Psoas muscle (tissue), 8 donors: Measurements from ENCODE around the gene PRR29. TPM values are rescaled to one million over a fixed set of nuclear protein-coding genes. Genes with fewer than 3 reads are reported as not detected.

ENCODE experiments used
- ATAC-seq, 4 donors: fragments of 200-7000 bp; cut with Tn5 transposase; one replicate each; pipeline ENCODE4 v1.9.1; 2020; ENCODE audit warnings: moderate library complexity in 3 of 4, mild to moderate bottlenecking in 2 of 4
- DNase-seq, 2 donors: peaks; one replicate each; pipeline ENCODE4 v3.0.0-alpha.2; 2020
- H3K27ac ChIP-seq: fragments of 200-600 bp; one replicate; pipeline ENCODE4 v1.8.0; 2022
- H3K27me3 ChIP-seq, 3 donors: fragments of 200-600 bp in 1 of 3; one replicate each; pipeline versions ENCODE4 v1.6.1 to v1.8.0; 2013 to 2022; ENCODE audit warnings: low read length in 2 of 3, mild to moderate bottlenecking in 2 of 3, moderate library complexity in 1 of 3; ENCODE audit not compliant: insufficient read depth in 3 of 3
- H3K36me3 ChIP-seq, 2 donors: fragments of 200-600 bp in 1 of 2; one replicate each; pipeline versions ENCODE4 v1.6.1 to v1.8.0; 2013 to 2022; ENCODE audit warnings: low read depth in 1 of 2, mild to moderate bottlenecking in 1 of 2, moderate library complexity in 1 of 2; ENCODE audit not compliant: insufficient read depth in 1 of 2
- H3K4me1 ChIP-seq: fragments of 200-600 bp; one replicate; pipeline ENCODE4 v1.8.0; 2022
- H3K4me3 ChIP-seq: fragments of 200-600 bp; one replicate; pipeline ENCODE4 v1.8.0; 2022; ENCODE audit warnings: mild to moderate bottlenecking
- H3K9me3 ChIP-seq: fragments of 200-600 bp; one replicate; pipeline ENCODE4 v1.8.0; 2022
- WGBS, 3 donors: extraction: QIAGEN DNeasy Blood & Tissue Kit; methylation state at CpG; one replicate each; pipeline versions ENCODE4 v1.1.6 to v1.1.7; 2013; 5-methylcytosine and 5-hydroxymethylcytosine counted together
- intact Hi-C, 2 donors: fragments of 100-400 bp; cut with DNase I; formaldehyde crosslinking; loops; one replicate each; pipeline versions ENCODE4 v1.11.0 to v1.14.2; 2022
- polyA plus RNA-seq, 3 donors: library from polyadenylated mRNA; stranded (reverse); fragments of 200-250 nt; gene quantifications; one replicate each; pipeline ENCODE4 v1.2.3, GENCODE V29; 2013
- total RNA-seq, 4 donors: library from RNA; stranded (reverse); fragmentation: NEBNext Ultra II Directional in 2 of 4; extraction: Animal tissue kit (Norgen Biotek cat#: 25700) in 2 of 4; gene quantifications; one replicate each; pipeline versions ENCODE4 v1.2.1 to v1.2.4, GENCODE V29; 2021 to 2023
- TF ChIP-seq, protein P1 (sequence below): fragments of 200-600 bp; IDR thresholded peaks from one replicate; pipeline ENCODE4 v1.8.0; 2022; ENCODE audit warnings: antibody characterized with exemption
- donor health status: healthy with polysubstance abuse.
- donor health status: DM: no; HTN: no; CAD: no; lungs with moderate emphysema.
- donor health status: Bipolar disorder and iron deficiency.
- donor health status: healthy.
- donor health status: DM: yes; HTN: yes; CAD: no.
- donor health status: DM: no; HTN: no; CAD: no.
- donor health status: DM: no; HTN: no; CAD: no.
- donor health status: DM: yes; HTN: yes; CAD: no.

The PRR29 gene
- total and polyA plus RNA-seq, 7 donors, result 0.09 to 0.47 (median 0.16) TPM; not detected in 1

DNA sequence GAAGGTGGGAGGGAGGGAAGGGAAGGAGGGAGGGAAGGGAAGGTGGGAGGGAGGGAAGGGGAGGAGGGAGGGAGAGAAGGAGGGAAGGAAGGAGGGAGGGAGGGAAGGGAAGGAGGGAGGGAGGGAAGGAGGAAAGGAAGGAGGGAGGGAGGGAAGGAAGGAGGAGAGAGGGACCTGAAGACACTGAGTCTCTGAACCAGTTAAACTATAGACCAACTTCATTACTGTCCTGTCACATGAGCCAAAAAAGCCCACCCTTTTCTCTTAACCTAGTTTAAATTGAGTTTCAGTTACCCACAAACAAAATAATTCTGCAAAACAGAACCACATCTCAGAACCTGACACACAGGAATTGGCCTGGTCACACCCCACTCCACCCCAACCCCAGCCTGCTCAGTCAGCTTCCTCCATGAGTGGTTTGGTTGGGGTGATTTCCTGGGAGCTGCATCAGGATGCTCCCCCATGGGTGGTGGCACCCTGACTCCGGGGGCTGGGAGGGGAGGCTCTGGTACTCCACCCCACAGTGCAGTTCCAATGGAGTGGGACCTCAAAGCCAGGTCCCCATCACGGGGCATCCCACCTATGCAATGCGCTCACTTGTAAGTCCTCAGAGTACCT lies 4.7 kb upstream of the PRR29 start:
- Histone ChIP-seq H3K27me3 (peaks cover 0 to 7% (median 0%) of the 10 kb centered on the region in 3 donors), H3K4me1 (peaks cover 17% of the 10 kb centered on the region), H3K4me3 (no peak overlapping the region), H3K27ac (no peak overlapping the region), H3K9me3 (no peaks in the 10 kb centered on the region), H3K36me3 (no peaks in the 10 kb centered on the region)
- TF ChIP-seq, protein P1, sequence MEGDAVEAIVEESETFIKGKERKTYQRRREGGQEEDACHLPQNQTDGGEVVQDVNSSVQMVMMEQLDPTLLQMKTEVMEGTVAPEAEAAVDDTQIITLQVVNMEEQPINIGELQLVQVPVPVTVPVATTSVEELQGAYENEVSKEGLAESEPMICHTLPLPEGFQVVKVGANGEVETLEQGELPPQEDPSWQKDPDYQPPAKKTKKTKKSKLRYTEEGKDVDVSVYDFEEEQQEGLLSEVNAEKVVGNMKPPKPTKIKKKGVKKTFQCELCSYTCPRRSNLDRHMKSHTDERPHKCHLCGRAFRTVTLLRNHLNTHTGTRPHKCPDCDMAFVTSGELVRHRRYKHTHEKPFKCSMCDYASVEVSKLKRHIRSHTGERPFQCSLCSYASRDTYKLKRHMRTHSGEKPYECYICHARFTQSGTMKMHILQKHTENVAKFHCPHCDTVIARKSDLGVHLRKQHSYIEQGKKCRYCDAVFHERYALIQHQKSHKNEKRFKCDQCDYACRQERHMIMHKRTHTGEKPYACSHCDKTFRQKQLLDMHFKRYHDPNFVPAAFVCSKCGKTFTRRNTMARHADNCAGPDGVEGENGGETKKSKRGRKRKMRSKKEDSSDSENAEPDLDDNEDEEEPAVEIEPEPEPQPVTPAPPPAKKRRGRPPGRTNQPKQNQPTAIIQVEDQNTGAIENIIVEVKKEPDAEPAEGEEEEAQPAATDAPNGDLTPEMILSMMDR, result no peak
- DNase-seq, result no peak
- no peak for ATAC-seq
- 82 to 89% (median 84%) methylated on average over 3 of the region's 3 CpGs for WGBS, 3 donors
- intact Hi-C loops, result no loop called here

DNA sequence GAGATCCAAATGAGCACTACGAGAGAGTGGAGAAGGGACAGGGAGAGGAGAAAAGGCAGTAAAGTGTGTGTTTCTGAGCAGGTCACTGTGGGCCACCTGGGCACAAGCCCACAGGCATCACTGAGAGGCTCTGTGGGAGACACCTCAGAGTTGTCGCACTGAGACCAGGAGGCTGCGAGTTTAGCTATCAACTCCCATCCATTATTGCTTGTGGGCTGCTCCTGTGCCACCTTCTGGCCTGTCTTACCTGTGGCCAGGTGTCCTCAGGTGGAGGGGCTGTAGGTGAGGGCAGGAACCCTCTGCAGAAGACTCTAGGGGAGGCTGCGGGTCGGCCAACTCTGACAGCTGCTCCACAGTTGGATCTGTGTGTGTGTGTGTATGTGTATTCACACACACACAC lies 2.5 kb upstream of the PRR29 start:
- DNase-seq (no peak), ATAC-seq (no peak)
- H3K4me3 ChIP-seq, result no peak overlapping the region
- WGBS, 3 donors, result 77 to 87% (median 87%) methylated on average over 5 of the region's 5 CpGs
- peaks cover 0 to 23% (median 4%) of the 10 kb centered on the region in 3 donors for H3K27me3 ChIP-seq
- TF ChIP-seq, protein P1, result no peak
- intact Hi-C loops, result loop anchor here in 1 of 2 donors (5.0 kb wide), 1 partner anchor 63 kb away; the partner anchor contains the start of gene CD79B
- no peaks in the 10 kb centered on the region for H3K36me3 ChIP-seq
- peaks cover 16% of the 10 kb centered on the region for H3K4me1 ChIP-seq
- H3K9me3 ChIP-seq, result no peaks in the 10 kb centered on the region
- H3K27ac ChIP-seq, result no peak overlapping the region

DNA sequence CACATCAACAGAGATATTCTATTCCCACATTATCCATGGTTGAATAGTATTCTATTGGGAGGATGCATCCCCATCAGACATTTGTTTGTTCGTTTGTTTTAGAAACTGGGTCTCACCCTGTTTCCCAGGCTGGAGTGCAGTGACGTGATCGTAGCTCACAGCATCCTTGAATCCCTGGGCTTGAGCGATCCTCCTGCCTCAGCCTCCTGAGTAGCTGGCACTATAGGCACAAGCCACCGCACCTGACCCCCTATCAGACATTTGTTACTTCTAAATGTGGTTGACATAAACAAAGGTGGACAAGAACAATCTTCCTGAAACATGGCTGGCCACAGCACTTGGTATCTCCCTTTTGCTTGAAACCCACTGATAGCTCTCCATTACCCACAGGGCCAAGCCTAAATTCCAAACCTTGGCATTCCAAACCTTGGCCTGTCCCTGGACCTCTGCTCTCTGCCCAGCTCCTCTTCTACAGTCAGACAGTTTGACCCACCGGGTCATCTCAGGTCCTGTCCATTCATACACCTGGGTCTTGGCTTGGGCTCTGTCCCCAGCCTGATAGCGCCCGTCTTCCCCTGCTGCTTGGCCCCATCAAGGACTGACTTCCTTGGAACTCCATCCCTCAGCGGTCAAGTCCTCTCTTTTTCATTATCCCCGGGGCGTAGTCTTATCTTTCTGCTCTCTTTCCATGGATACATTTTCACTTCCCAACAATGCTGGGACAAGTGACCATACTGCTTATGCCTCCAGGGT lies 1.5 kb upstream of the PRR29 start:
- Histone ChIP-seq H3K4me1 (peaks cover 14% of the 10 kb centered on the region), H3K36me3 (no peaks in the 10 kb centered on the region), H3K27ac (no peak overlapping the region), H3K9me3 (no peaks in the 10 kb centered on the region), H3K4me3 (no peak overlapping the region), H3K27me3 (peaks cover 0 to 23% (median 4%) of the 10 kb centered on the region in 3 donors)
- intact Hi-C loops, result loop anchor here in 1 of 2 donors (5.0 kb wide), 1 partner anchor 64 kb away; the partner anchor contains the start of gene CD79B
- TF ChIP-seq, protein P1, result no peak
- DNase-seq, result no peak
- 88 to 91% (median 89%) methylated on average over 11 of the region's 11 CpGs for WGBS, 3 donors
- no peak for ATAC-seq

DNA sequence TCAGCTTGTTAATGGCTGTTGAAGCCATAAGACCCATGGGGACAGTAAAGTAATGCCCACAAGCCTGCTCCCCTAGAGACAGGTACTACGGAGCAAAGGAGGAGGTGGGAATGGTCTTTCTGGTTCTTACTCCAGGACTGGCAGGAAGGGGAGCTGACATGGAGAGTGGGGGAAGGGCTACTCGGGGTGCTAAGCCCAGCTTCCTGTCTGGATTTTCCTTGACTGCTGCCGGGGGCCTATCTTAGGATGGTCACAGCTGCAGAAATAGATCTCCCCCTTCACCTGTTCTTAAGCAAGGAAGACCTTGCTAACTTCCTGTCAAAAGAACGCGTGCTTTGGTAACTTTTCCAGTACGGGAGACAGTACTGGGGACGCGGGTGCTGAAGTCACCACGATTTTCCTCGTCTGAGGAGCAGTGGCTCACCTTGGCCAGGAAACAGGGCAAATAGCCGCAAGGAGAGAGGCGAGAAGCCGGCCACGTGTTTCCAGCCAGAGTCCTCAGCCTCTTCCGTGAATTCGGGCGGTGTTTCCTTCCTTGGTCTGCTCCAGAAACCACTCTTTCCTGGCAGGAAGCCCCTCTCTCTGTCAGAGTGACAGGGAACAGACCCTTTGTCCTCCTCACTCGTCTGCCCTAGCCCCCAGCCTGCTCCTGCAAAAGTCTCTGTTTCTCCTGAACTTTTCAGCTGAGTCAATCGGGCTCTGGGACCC lies 656 bp upstream of the PRR29 start:
- H3K27ac ChIP-seq, result no peak overlapping the region

More for the DNA sequence above, 656 bp upstream of the PRR29 start:
- peaks cover 14% of the 10 kb centered on the region for H3K4me1 ChIP-seq
- H3K27me3 ChIP-seq, result peaks cover 0 to 23% (median 4%) of the 10 kb centered on the region in 3 donors
- H3K9me3 ChIP-seq, result no peaks in the 10 kb centered on the region
- no peaks in the 10 kb centered on the region for H3K36me3 ChIP-seq
- ATAC-seq, result peak; percentile 7 to 47 (median 28)
- no peak for DNase-seq
- intact Hi-C loops, result loop anchor here in 1 of 2 donors (5.0 kb wide), 1 partner anchor 65 kb away; the partner anchor contains the start of gene CD79B
- TF ChIP-seq, protein P1, result no peak
- peak overlapping the region; percentile 64 for H3K4me3 ChIP-seq
- WGBS, 3 donors, result 18 to 27% (median 19%) methylated on average over 19 of the region's 19 CpGs
